CD14-positive monocyte (primary cell): Measurements from ENCODE around the gene SMAD9. TPM values are rescaled to one million over a fixed set of nuclear protein-coding genes. Genes with fewer than 3 reads are reported as not detected.
A peak's percentile ranks its signal among the peaks of the same experiment; 100 is the strongest.

ENCODE experiments used
- DNase-seq, 3 donors: peaks; one replicate each; pipeline ENCODE4 v3.0.0-alpha.2; 2011 to 2022
- H2AFZ ChIP-seq: 2 replicates; pipeline ENCODE4 v1.6.0; 2012; ENCODE audit warnings: mild to moderate bottlenecking, low read depth, low read length, inconsistent platforms; ENCODE audit not compliant: insufficient read depth, poor library complexity, severe bottlenecking
- H3K27ac ChIP-seq, 2 donors: 1 replicate in 1 of 2; 2 replicates in 1 of 2; pipeline ENCODE4 v1.5.1; 2012 to 2013; ENCODE audit warnings: low read length in 2 of 2, control low read depth in 1 of 2, inconsistent platforms in 1 of 2, low read depth in 1 of 2, mild to moderate bottlenecking in 1 of 2
- H3K27me3 ChIP-seq, 2 donors: one replicate each; pipeline versions ENCODE4 v1.6.0 to v1.6.1; 2011 to 2013; ENCODE audit warnings: low read length in 2 of 2; ENCODE audit not compliant: control insufficient read depth in 2 of 2, insufficient read depth in 2 of 2
- H3K36me3 ChIP-seq, 2 donors: replicated peaks in 1 of 2; 1 replicate in 1 of 2; 2 replicates in 1 of 2; pipeline versions ENCODE4 v1.5.1 to v1.6.1; 2012 to 2013; ENCODE audit warnings: low read length in 2 of 2, control low read depth in 1 of 2, inconsistent platforms in 1 of 2, mild to moderate bottlenecking in 1 of 2; ENCODE audit not compliant: insufficient read depth in 2 of 2, control insufficient read depth in 1 of 2
- H3K4me1 ChIP-seq, 2 donors: 1 replicate in 1 of 2; 2 replicates in 1 of 2; pipeline versions ENCODE4 v1.5.1 to v1.6.1; 2012 to 2013; ENCODE audit warnings: low read length in 2 of 2, control low read depth in 1 of 2, inconsistent platforms in 1 of 2, mild to moderate bottlenecking in 1 of 2, moderate library complexity in 1 of 2; ENCODE audit not compliant: insufficient read depth in 2 of 2, control insufficient read depth in 1 of 2
- H3K4me2 ChIP-seq: replicated peaks from 2 replicates; pipeline ENCODE3; 2012; ENCODE audit warnings: low read length, moderate library complexity, mild to moderate bottlenecking; ENCODE audit not compliant: poor library complexity, severe bottlenecking; ENCODE audit errors: extremely low read depth
- H3K4me3 ChIP-seq, 3 experiments: fragments of 200-600 bp in 1 of 3; sonication (generic) in 1 of 3; replicated peaks in 1 of 3; 1 replicate in 2 of 3; 2 replicates in 1 of 3; pipeline ENCODE4 v1.5.1; 2011 to 2013; ENCODE audit warnings: low read length in 3 of 3, mild to moderate bottlenecking in 3 of 3, control low read depth in 2 of 3, low read depth in 2 of 3, inconsistent platforms in 1 of 3, moderate library complexity in 1 of 3
- H3K79me2 ChIP-seq: 2 replicates; pipeline ENCODE4 v1.6.0; 2012; ENCODE audit warnings: mild to moderate bottlenecking, control low read depth, inconsistent platforms, low read length, moderate library complexity; ENCODE audit not compliant: insufficient read depth
- H3K9ac ChIP-seq: 2 replicates; pipeline ENCODE4 v1.6.0; 2017; ENCODE audit warnings: low read length, mild to moderate bottlenecking; ENCODE audit not compliant: insufficient read depth, poor library complexity, severe bottlenecking
- H3K9me3 ChIP-seq, 2 donors: replicated peaks in 1 of 2; 1 replicate in 1 of 2; 2 replicates in 1 of 2; pipeline versions ENCODE4 v1.5.1 to v1.6.1; 2012 to 2013; ENCODE audit warnings: low read length in 2 of 2, control low read depth in 1 of 2; ENCODE audit not compliant: control insufficient read depth in 1 of 2, insufficient read depth in 1 of 2
- H4K20me1 ChIP-seq: 2 replicates; pipeline ENCODE4 v1.6.0; 2012; ENCODE audit warnings: mild to moderate bottlenecking, low read length, control low read depth, moderate library complexity; ENCODE audit not compliant: insufficient read depth
- H3K27ac Mint-ChIP-seq, 7 donors: one replicate each; pipeline ENCODE4 v1.8.0; 2020; ENCODE audit warnings: mild to moderate bottlenecking in 7 of 7, mixed read lengths in 7 of 7, moderate library complexity in 6 of 7, inconsistent platforms in 2 of 7
- H3K27me3 Mint-ChIP-seq, 3 donors: one replicate each; pipeline ENCODE4 v1.8.0; 2021 to 2022; ENCODE audit warnings: low read depth in 3 of 3, mild to moderate bottlenecking in 3 of 3, mixed read lengths in 3 of 3, moderate library complexity in 3 of 3, inconsistent platforms in 1 of 3
- H3K36me3 Mint-ChIP-seq, 2 donors: one replicate each; pipeline ENCODE4 v1.8.0; 2020; ENCODE audit warnings: mixed read lengths in 2 of 2, inconsistent platforms in 1 of 2, mild to moderate bottlenecking in 1 of 2
- H3K4me1 Mint-ChIP-seq: one replicate; pipeline ENCODE4 v1.8.0; 2020; ENCODE audit warnings: mild to moderate bottlenecking, mixed read lengths
- H3K4me3 Mint-ChIP-seq, 2 donors: one replicate each; pipeline ENCODE4 v1.8.0; 2020; ENCODE audit warnings: mild to moderate bottlenecking in 2 of 2, mixed read lengths in 2 of 2, moderate library complexity in 1 of 2
- H3K9me3 Mint-ChIP-seq, 7 donors: one replicate each; pipeline ENCODE4 v1.8.0; 2020 to 2022; ENCODE audit warnings: mixed read lengths in 7 of 7, mild to moderate bottlenecking in 6 of 7, moderate library complexity in 6 of 7, inconsistent platforms in 2 of 7
- CTCF ChIP-seq: fragments of 200-600 bp; IDR thresholded peaks from one replicate; pipeline ENCODE4 v1.8.0; 2022; ENCODE audit warnings: antibody characterized with exemption, mild to moderate bottlenecking
- WGBS: methylation state at CpG from one replicate; pipeline ENCODE4 v1.1.5; 2013; ENCODE audit warnings: missing lambda C conversion rate; ENCODE audit not compliant: insufficient coverage; 5-methylcytosine and 5-hydroxymethylcytosine counted together
- intact Hi-C, 2 donors: fragments of 100-400 bp; cut with micrococcal nuclease; formaldehyde crosslinking; loops; one replicate each; pipeline versions ENCODE4 v1.15.0 to v1.15.1; 2023
- polyA plus RNA-seq, 3 donors: library from polyadenylated mRNA; depleted of rRNA in 1 of 3; unstranded in 2 of 3; stranded (reverse) in 1 of 3; fragments of 300-500 nt in 2 of 3; fragments of >200 nt in 1 of 3; fragmentation: Illumina TruSeq in 2 of 3; gene quantifications; 1 replicate in 2 of 3; 2 replicates in 1 of 3; pipeline ENCODE4 v1.2.3, GENCODE V29; 2012 to 2021

The SMAD9 gene
- polyA plus RNA-seq, 3 donors: not detected

- peaks cover 0 to 1% (median 0%) of the 10 kb centered on the region in 3 donors for H3K27me3 Mint-ChIP-seq
- H3K36me3 Mint-ChIP-seq: peaks cover 50 to 70% of the 10 kb centered on the region in 2 donors
- Histone ChIP-seq H3K79me2 (no peaks in the 10 kb centered on the region), H4K20me1 (no peaks in the 10 kb centered on the region), H3K4me2 (no peak overlapping the region), H2AFZ (no peak overlapping the region), H3K9ac (no peak overlapping the region), H3K27ac (no peak overlapping the region), H3K4me3 (no peak overlapping the region), H3K4me1 (no peaks in the 10 kb centered on the region), H3K9me3 (no peaks in the 10 kb centered on the region), H3K36me3 (peaks cover 85 to 92% of the 10 kb centered on the region in 2 donors), H3K27me3 (no peaks in the 10 kb centered on the region)
- DNase-seq: no peak
- intact Hi-C loops: no loop called here
- WGBS: 67% methylated on average over 2 of the region's 2 CpGs
- H3K9me3 Mint-ChIP-seq: no peaks in the 10 kb centered on the region
- peak overlapping the region in 1 of 7 donors; percentile 29 for H3K27ac Mint-ChIP-seq
- no peak overlapping the region for H3K4me3 Mint-ChIP-seq
- no peak for TF ChIP-seq CTCF
- no peaks in the 10 kb centered on the region for H3K4me1 Mint-ChIP-seq
Observed at GRCh38 chr13:36965767-36966166, 45.7 kb upstream of the SMAD9 start.

DNA sequence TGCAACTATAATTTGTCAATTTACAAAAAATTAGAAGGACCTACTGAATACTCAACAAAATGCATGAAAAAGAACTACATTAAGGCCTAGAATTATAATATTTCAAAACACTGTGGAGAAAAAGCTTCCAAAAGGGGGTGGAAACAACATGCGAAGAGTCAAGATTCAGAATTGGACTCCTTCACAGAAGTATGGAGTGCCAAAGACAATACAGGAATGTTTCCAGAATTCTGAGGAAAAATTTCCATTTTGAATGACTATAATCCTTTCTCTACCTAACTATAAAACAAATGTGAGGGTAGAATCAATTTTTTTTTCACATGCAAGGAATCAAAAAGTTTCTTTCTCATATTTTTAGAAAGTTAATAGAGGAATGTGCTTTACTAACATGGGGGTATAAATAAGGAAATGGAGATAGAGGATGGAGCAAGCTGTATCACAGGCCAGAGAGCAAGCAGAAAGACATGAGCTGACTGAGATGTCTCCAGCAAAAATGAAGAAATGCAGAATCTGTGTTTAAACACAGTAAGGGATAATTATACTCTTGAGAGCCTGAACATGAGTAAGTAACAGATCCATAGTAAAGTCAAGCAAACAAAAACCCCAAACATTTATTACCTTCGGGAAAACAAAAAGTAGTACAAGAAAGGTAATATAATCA lies 39.5 kb upstream of the SMAD9 start:
- no peaks in the 10 kb centered on the region for H4K20me1 ChIP-seq
- peaks cover 59 to 71% of the 10 kb centered on the region in 2 donors for H3K36me3 Mint-ChIP-seq

More for the DNA sequence above, 39.5 kb upstream of the SMAD9 start:
- no peaks in the 10 kb centered on the region for H3K4me1 ChIP-seq
- no peak for DNase-seq
- no peak overlapping the region for H3K4me3 ChIP-seq
- no peaks in the 10 kb centered on the region for H3K79me2 ChIP-seq
- peaks cover 40 to 82% of the 10 kb centered on the region in 2 donors for H3K36me3 ChIP-seq
- TF ChIP-seq CTCF: no peak
- H3K4me3 Mint-ChIP-seq: no peak overlapping the region
- WGBS: no CpG with 5 or more reads among the region's 2 CpGs
- no peak overlapping the region for H3K27ac ChIP-seq
- H3K27me3 ChIP-seq: no peaks in the 10 kb centered on the region
- H3K4me2 ChIP-seq: no peak overlapping the region
- intact Hi-C loops: no loop called here
- H2AFZ ChIP-seq: no peak overlapping the region
- no peak overlapping the region for H3K27ac Mint-ChIP-seq
- H3K9ac ChIP-seq: no peak overlapping the region
- H3K27me3 Mint-ChIP-seq: no peaks in the 10 kb centered on the region
- H3K9me3 ChIP-seq: no peaks in the 10 kb centered on the region
- H3K4me1 Mint-ChIP-seq: no peaks in the 10 kb centered on the region
- no peaks in the 10 kb centered on the region for H3K9me3 Mint-ChIP-seq
